Keratinocyte (primary cell): ENCODE measurements around the gene SNCB. TPM values are rescaled to one million over a fixed set of nuclear protein-coding genes. Genes with fewer than 3 reads are reported as not detected.

Source experiments
- DNase-seq: peaks from one replicate; pipeline ENCODE4 v3.0.0-alpha.2; 2011; ENCODE audit warnings: low read depth, missing footprints, low spot score
- FAIRE-seq: peaks from 2 replicates; lab custom pipeline; 2011; peaks lifted over from hg19 to GRCh38; lab: Jason Lieb, UNC
- H2AFZ ChIP-seq: 2 replicates; pipeline ENCODE4 v1.6.0; 2012; ENCODE audit warnings: low read length, control low read depth, inconsistent platforms; ENCODE audit not compliant: control insufficient read depth
- H3K27ac ChIP-seq: 2 replicates; pipeline ENCODE4 v1.5.1; 2011; ENCODE audit warnings: low read length; ENCODE audit not compliant: control insufficient read depth, insufficient read depth
- H3K27me3 ChIP-seq: 3 replicates; pipeline ENCODE4 v1.6.0; 2011; ENCODE audit warnings: low read length; ENCODE audit not compliant: control insufficient read depth, insufficient read depth; ENCODE audit errors: extremely low read depth
- H3K36me3 ChIP-seq, 2 experiments: 2 replicates in 1 of 2; 3 replicates in 1 of 2; pipeline ENCODE4 v1.5.1; 2011; ENCODE audit warnings: low read length in 2 of 2, mild to moderate bottlenecking in 1 of 2; ENCODE audit not compliant: control insufficient read depth in 2 of 2, insufficient read depth in 2 of 2; ENCODE audit errors: extremely low read depth in 1 of 2
- H3K4me1 ChIP-seq: 3 replicates; pipeline ENCODE4 v1.5.1; 2011; ENCODE audit warnings: low read length; ENCODE audit not compliant: control insufficient read depth, insufficient read depth; ENCODE audit errors: extremely low read depth
- H3K4me2 ChIP-seq: 3 replicates; pipeline ENCODE4 v1.6.0; 2011; ENCODE audit warnings: low read depth, low read length; ENCODE audit not compliant: control insufficient read depth, insufficient read depth; ENCODE audit errors: extremely low read depth
- H3K4me3 ChIP-seq, 3 experiments: fragments of 200-600 bp in 1 of 3; sonication (generic) in 1 of 3; 2 replicates in 2 of 3; 3 replicates in 1 of 3; pipeline ENCODE4 v1.5.1; 2011 to 2016; ENCODE audit warnings: low read length in 3 of 3, mild to moderate bottlenecking in 3 of 3, control low read depth in 2 of 3, inconsistent platforms in 1 of 3, low read depth in 1 of 3, mixed read lengths in 1 of 3, mixed run types in 1 of 3, moderate library complexity in 1 of 3; ENCODE audit not compliant: control insufficient read depth in 2 of 3, insufficient read depth in 2 of 3; ENCODE audit errors: extremely low read depth in 1 of 3
- H3K79me2 ChIP-seq: 2 replicates; pipeline ENCODE4 v1.6.0; 2012; ENCODE audit warnings: low read length; ENCODE audit not compliant: control insufficient read depth, insufficient read depth
- H3K9ac ChIP-seq: 3 replicates; pipeline ENCODE4 v1.6.0; 2011; ENCODE audit warnings: low read length; ENCODE audit not compliant: control insufficient read depth, insufficient read depth; ENCODE audit errors: extremely low read depth
- H3K9me1 ChIP-seq: 3 replicates; pipeline ENCODE4 v1.6.0; 2011; ENCODE audit warnings: low read length; ENCODE audit not compliant: control insufficient read depth, insufficient read depth; ENCODE audit errors: extremely low read depth
- H3K9me3 ChIP-seq: 2 replicates; pipeline ENCODE4 v1.5.1; 2012; ENCODE audit warnings: low read depth, low read length; ENCODE audit not compliant: control insufficient read depth
- H4K20me1 ChIP-seq: 3 replicates; pipeline ENCODE4 v1.6.0; 2011; ENCODE audit warnings: low read length; ENCODE audit not compliant: control insufficient read depth, insufficient read depth; ENCODE audit errors: extremely low read depth
- EZH2 ChIP-seq: IDR thresholded peaks from one replicate; pipeline ENCODE4 v1.6.1; 2012; ENCODE audit warnings: inconsistent platforms, mild to moderate bottlenecking, low read length, moderate library complexity
- dilution Hi-C: fragments of 300-500 bp; cut with MboI; formaldehyde crosslinking; loops from one replicate; pipeline ENCODE4 v1.7.0; 2020; ENCODE audit warnings: low sequenced_read_pairs; ENCODE audit not compliant: extremely low pct_ligation_motif_present
- polyA plus RNA-seq, 5 experiments: library from polyadenylated mRNA; depleted of rRNA in 3 of 5; stranded (reverse) in 3 of 5; stranded (forward) in 1 of 5; unstranded in 1 of 5; fragments of >200 nt; gene quantifications; 1 replicate in 1 of 5; 2 replicates in 3 of 5; 3 replicates in 1 of 5; pipeline versions ENCODE4 v1.2.1 to v1.2.3, GENCODE V29; 2011 to 2012; ENCODE audit warnings: missing spikeins in 2 of 5, low read depth in 1 of 5, low replicate concordance in 1 of 5
- TF ChIP-seq, protein P1 (sequence below), 3 experiments: IDR thresholded peaks in 1 of 3; conservative IDR thresholded peaks in 1 of 3; optimal IDR thresholded peaks in 1 of 3; 2 replicates in 2 of 3; 3 replicates in 1 of 3; pipeline versions ENCODE3 to v1.5.1; 2011; ENCODE audit warnings: low read length in 3 of 3, mild to moderate bottlenecking in 3 of 3, moderate library complexity in 2 of 3, control low read depth in 1 of 3, inconsistent platforms in 1 of 3; ENCODE audit not compliant: insufficient read depth in 2 of 3; ENCODE audit errors: extremely low read depth in 1 of 3

The SNCB gene
- polyA plus RNA-seq, 1 donor (not counting 4 experiments of a cell fraction or from before 2014, with no cell fraction given): 0.69 TPM

DNA sequence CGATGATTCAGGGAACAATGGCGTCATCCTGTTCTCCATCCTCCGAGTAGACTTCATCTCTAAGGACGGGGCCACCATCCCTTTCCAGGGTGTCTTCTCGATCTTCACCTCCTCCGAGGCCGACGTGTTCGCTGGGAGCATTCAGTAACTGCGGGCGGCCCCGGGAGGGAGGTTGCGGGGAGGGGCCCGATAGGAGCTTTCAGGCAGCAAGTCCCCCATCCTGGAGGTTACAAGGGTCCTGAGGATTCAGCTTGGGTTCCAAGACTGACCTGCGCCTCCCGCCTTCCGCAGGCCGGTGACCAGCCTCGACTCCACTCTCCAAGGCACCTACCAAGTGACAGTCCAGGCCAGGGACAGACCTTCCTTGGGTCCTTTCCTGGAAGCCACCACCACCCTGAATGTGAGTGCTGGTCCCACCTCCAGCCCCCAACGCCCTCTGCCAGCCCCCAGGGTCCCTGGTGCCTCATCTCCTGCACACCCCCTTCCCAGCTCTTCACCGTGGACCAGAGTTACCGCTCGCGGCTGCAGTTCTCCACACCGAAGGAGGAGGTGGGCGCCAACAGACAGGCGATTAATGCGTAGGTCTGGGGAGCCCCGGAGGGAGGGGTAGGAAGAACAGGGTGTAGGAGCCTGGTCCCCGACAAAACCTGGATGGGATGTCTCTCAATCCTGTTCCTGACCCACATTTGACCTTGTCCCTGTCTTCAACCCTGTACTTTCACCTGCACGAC, 41.1 kb downstream of the SNCB start:
- dilution Hi-C loops: no loop called here
- H3K9me1 ChIP-seq: no peaks in the 10 kb centered on the region
- no peaks in the 10 kb centered on the region for H4K20me1 ChIP-seq
- no peak overlapping the region for H3K9ac ChIP-seq
- no peak overlapping the region for H3K4me2 ChIP-seq
- H2AFZ ChIP-seq: no peak overlapping the region
- H3K4me1 ChIP-seq: peaks cover 8% of the 10 kb centered on the region
- no peak for FAIRE-seq
- no peak for DNase-seq
- peaks cover 13% of the 10 kb centered on the region for H3K9me3 ChIP-seq
- TF ChIP-seq EZH2: no peak
- TF ChIP-seq, protein P1, sequence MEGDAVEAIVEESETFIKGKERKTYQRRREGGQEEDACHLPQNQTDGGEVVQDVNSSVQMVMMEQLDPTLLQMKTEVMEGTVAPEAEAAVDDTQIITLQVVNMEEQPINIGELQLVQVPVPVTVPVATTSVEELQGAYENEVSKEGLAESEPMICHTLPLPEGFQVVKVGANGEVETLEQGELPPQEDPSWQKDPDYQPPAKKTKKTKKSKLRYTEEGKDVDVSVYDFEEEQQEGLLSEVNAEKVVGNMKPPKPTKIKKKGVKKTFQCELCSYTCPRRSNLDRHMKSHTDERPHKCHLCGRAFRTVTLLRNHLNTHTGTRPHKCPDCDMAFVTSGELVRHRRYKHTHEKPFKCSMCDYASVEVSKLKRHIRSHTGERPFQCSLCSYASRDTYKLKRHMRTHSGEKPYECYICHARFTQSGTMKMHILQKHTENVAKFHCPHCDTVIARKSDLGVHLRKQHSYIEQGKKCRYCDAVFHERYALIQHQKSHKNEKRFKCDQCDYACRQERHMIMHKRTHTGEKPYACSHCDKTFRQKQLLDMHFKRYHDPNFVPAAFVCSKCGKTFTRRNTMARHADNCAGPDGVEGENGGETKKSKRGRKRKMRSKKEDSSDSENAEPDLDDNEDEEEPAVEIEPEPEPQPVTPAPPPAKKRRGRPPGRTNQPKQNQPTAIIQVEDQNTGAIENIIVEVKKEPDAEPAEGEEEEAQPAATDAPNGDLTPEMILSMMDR (optimal IDR thresholded peaks at IDR 0.05 in 1 of 3, IDR thresholded peaks at IDR 0.05 in 1 of 3, conservative IDR thresholded peaks at IDR 0.05 in 1 of 3; ENCODE audit: extremely low read depth in 1 of 3, insufficient read depth in 2 of 3, low read length in 3 of 3): no peak
- no peaks in the 10 kb centered on the region for H3K27me3 ChIP-seq
- H3K4me3 ChIP-seq: no peak overlapping the region
- H3K36me3 ChIP-seq: no peaks in the 10 kb centered on the region
- H3K27ac ChIP-seq: no peak overlapping the region
- no peaks in the 10 kb centered on the region for H3K79me2 ChIP-seq

DNA sequence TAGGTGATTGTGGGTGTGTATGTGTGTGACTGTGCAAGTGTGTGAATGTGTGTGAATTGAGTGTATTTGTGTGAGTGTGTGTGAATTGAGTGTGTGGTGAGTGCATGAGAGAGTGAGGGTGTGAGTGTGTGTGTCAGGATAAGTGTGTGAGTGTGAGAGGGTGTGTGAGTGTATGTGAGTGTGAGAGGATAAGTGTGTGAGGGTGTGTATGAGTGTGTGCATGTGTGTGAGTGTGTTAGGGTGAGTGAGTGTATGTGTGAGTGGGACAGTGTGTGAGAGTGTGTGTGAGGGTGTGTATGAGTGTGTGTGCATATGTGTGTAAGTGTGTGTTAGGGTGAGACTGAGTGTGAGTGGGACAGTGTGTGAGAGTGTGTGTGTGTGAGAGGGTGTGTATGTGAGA, 42.0 kb downstream of the SNCB start:
- Histone ChIP-seq H2AFZ (no peak overlapping the region), H3K4me1 (peaks cover 8% of the 10 kb centered on the region), H3K27me3 (no peaks in the 10 kb centered on the region), H3K27ac (no peak overlapping the region), H3K9me1 (no peaks in the 10 kb centered on the region), H3K79me2 (no peaks in the 10 kb centered on the region), H3K9me3 (peaks cover 13% of the 10 kb centered on the region), H3K4me3 (no peak overlapping the region), H3K9ac (no peak overlapping the region), H3K4me2 (no peak overlapping the region), H3K36me3 (no peaks in the 10 kb centered on the region), H4K20me1 (no peaks in the 10 kb centered on the region)
- TF ChIP-seq, protein P1 (optimal IDR thresholded peaks at IDR 0.05 in 1 of 3, IDR thresholded peaks at IDR 0.05 in 1 of 3, conservative IDR thresholded peaks at IDR 0.05 in 1 of 3; ENCODE audit: extremely low read depth in 1 of 3, insufficient read depth in 2 of 3, low read length in 3 of 3): no peak
- no peak for TF ChIP-seq EZH2
- dilution Hi-C loops: no loop called here
- FAIRE-seq (no peak), DNase-seq (no peak)
